Gastrocnemius medialis (tissue), 4 donors: ENCODE data around the gene HACD3. TPM values are rescaled to one million over a fixed set of nuclear protein-coding genes. Genes with fewer than 3 reads are reported as not detected.

Source experiments
- ATAC-seq, 2 donors: fragments of 150-250 bp; one replicate each; pipeline ENCODE4 v1.9.1; 2016
- DNase-seq, 2 donors: peaks; one replicate each; pipeline ENCODE4 v3.0.0-alpha.2; 2019
- H3K27ac ChIP-seq, 4 donors: fragments of 200-600 bp; sonication (generic); 1 replicate in 1 of 4; 2 replicates in 3 of 4; pipeline ENCODE4 v1.5.1; 2016 to 2018; ENCODE audit warnings: mild to moderate bottlenecking in 2 of 4, moderate library complexity in 1 of 4
- H3K27me3 ChIP-seq, 3 donors: fragments of 200-600 bp; sonication (generic) in 2 of 3; 1 replicate in 1 of 3; 2 replicates in 2 of 3; pipeline versions ENCODE4 v1.5.1 to v1.6.0; 2016 to 2019; ENCODE audit warnings: mild to moderate bottlenecking in 1 of 3, moderate library complexity in 1 of 3
- H3K36me3 ChIP-seq, 2 donors: fragments of 200-600 bp; sonication (generic) in 1 of 2; one replicate each; pipeline ENCODE4 v1.5.1; 2017 to 2018
- H3K4me1 ChIP-seq, 2 donors: fragments of 200-600 bp; sonication (generic) in 1 of 2; one replicate each; pipeline ENCODE4 v1.5.1; 2016 to 2017; ENCODE audit warnings: mild to moderate bottlenecking in 2 of 2
- H3K4me3 ChIP-seq, 4 donors: fragments of 200-600 bp; sonication (generic) in 3 of 4; 1 replicate in 1 of 4; 2 replicates in 3 of 4; pipeline ENCODE4 v1.5.1; 2016 to 2019; ENCODE audit warnings: mild to moderate bottlenecking in 2 of 4
- H3K9me3 ChIP-seq, 3 donors: fragments of 200-600 bp; sonication (generic) in 2 of 3; 1 replicate in 1 of 3; 2 replicates in 2 of 3; pipeline ENCODE4 v1.5.1; 2016 to 2019
- CTCF ChIP-seq, 5 experiments: fragments of 450-650 bp in 3 of 5; fragments of 200-600 bp in 2 of 5; sonication (generic) in 2 of 5; IDR thresholded peaks in 4 of 5; conservative IDR thresholded peaks in 1 of 5; 1 replicate in 4 of 5; 2 replicates in 1 of 5; pipeline ENCODE4 v1.5.1; 2016 to 2019; ENCODE audit warnings: antibody characterized with exemption in 5 of 5, mild to moderate bottlenecking in 3 of 5, moderate library complexity in 3 of 5
- POLR2A ChIP-seq, 2 donors: fragments of 450-650 bp; IDR thresholded peaks; one replicate each; pipeline ENCODE4 v1.6.1; 2017; ENCODE audit warnings: antibody characterized with exemption in 2 of 2, mild to moderate bottlenecking in 2 of 2, moderate library complexity in 2 of 2
- in situ Hi-C, 4 donors: fragments of 200-750 bp; cut with MboI; loops; one replicate each; pipeline versions ENCODE4 v1.15.0 to v1.8.0; 2017; ENCODE audit warnings: low sequenced_read_pairs in 4 of 4
- intact Hi-C: fragments of 100-400 bp; cut with DNase I; formaldehyde crosslinking; loops from one replicate; pipeline ENCODE4 v1.15.1; 2023; ENCODE audit warnings: low total_unique reads
- total RNA-seq, 4 donors: library from RNA; depleted of rRNA; stranded (reverse); fragments of >200 nt; gene quantifications; one replicate each; pipeline versions ENCODE4 v1.1.0 to v1.2.3, GENCODE V29; 2016

HACD3 gene
- total RNA-seq, 4 donors from 2014 or later: 4.5 to 9.5 (median 6.5) TPM

- intact Hi-C loops: no loop called here
These were observed 28.9 kb downstream of the HACD3 start for GRCh38 chr15:65558997-65559760.

GRCh38 chr15:65559941-65560340, 29.7 kb downstream of the HACD3 start:
- H3K4me3 ChIP-seq: no peak overlapping the region

More at GRCh38 chr15:65558997-65559760, 28.9 kb downstream of the HACD3 start:
- H3K27ac ChIP-seq: no peak overlapping the region
- DNase-seq (no peak), ATAC-seq (no peak)
- TF ChIP-seq POLR2A (IDR thresholded peaks at IDR 0.05) (no peak), CTCF (IDR thresholded peaks at IDR 0.05 in 4 of 5, conservative IDR thresholded peaks at IDR 0.05 in 1 of 5) (no peak)
- no peaks in the 10 kb centered on the region for H3K9me3 ChIP-seq
- in situ Hi-C loops: no loop called here
- no peaks in the 10 kb centered on the region for H3K4me1 ChIP-seq
- no peaks in the 10 kb centered on the region for H3K27me3 ChIP-seq
- H3K36me3 ChIP-seq: peaks cover 2 to 62% of the 10 kb centered on the region in 2 donors
- no peak overlapping the region for H3K4me3 ChIP-seq

GRCh38 chr15:65561934-65562333, 31.7 kb downstream of the HACD3 start:
- H3K9me3 ChIP-seq: no peaks in the 10 kb centered on the region
- ATAC-seq (no peak), DNase-seq (no peak)
- intact Hi-C loops: no loop called here
- H3K4me3 ChIP-seq: no peak overlapping the region
- peaks cover 0 to 60% of the 10 kb centered on the region in 2 donors for H3K36me3 ChIP-seq
- TF ChIP-seq POLR2A (IDR thresholded peaks at IDR 0.05) (no peak), CTCF (IDR thresholded peaks at IDR 0.05 in 4 of 5, conservative IDR thresholded peaks at IDR 0.05 in 1 of 5) (no peak)
- H3K27ac ChIP-seq: no peak overlapping the region
- H3K27me3 ChIP-seq: no peaks in the 10 kb centered on the region
- H3K4me1 ChIP-seq: no peaks in the 10 kb centered on the region
- in situ Hi-C loops: no loop called here

More at GRCh38 chr15:65559941-65560340, 29.7 kb downstream of the HACD3 start:
- Histone ChIP-seq H3K27me3 (no peaks in the 10 kb centered on the region), H3K9me3 (no peaks in the 10 kb centered on the region), H3K4me1 (no peaks in the 10 kb centered on the region), H3K36me3 (peaks cover 2 to 65% of the 10 kb centered on the region in 2 donors), H3K27ac (no peak overlapping the region)
- in situ Hi-C loops (no loop called here), intact Hi-C loops (no loop called here)
- no peak for ATAC-seq
- TF ChIP-seq POLR2A (IDR thresholded peaks at IDR 0.05) (no peak), CTCF (IDR thresholded peaks at IDR 0.05 in 4 of 5, conservative IDR thresholded peaks at IDR 0.05 in 1 of 5) (no peak)
- no peak for DNase-seq

- Histone ChIP-seq H3K4me1 (no peaks in the 10 kb centered on the region), H3K4me3 (no peak overlapping the region), H3K27me3 (no peaks in the 10 kb centered on the region), H3K36me3 (peaks cover 0 to 61% of the 10 kb centered on the region in 2 donors), H3K27ac (no peak overlapping the region), H3K9me3 (no peaks in the 10 kb centered on the region)
- no peak for DNase-seq
- no peak for ATAC-seq
- intact Hi-C loops: no loop called here
- in situ Hi-C loops: no loop called here
- TF ChIP-seq POLR2A (IDR thresholded peaks at IDR 0.05) (no peak), CTCF (IDR thresholded peaks at IDR 0.05 in 4 of 5, conservative IDR thresholded peaks at IDR 0.05 in 1 of 5) (no peak)
These were observed 39.5 kb downstream of the HACD3 start for GRCh38 chr15:65569728-65570127.
